K562 (cell line): ENCODE measurements around the gene UBE3B. TPM values are rescaled to one million over a fixed set of nuclear protein-coding genes. Genes with fewer than 3 reads are reported as not detected.

ENCODE experiments used
- ARID3A ChIP-seq: IDR thresholded peaks from 2 replicates; pipeline ENCODE4 v1.6.1; 2012; ENCODE audit warnings: low read depth, low read length, improper control_type of control experiment, borderline replicate concordance
- BCLAF1 ChIP-seq, 2 experiments: fragments of 450-650 bp in 1 of 2; IDR thresholded peaks; 2 replicates each; pipeline ENCODE4 v1.6.1; 2011 to 2017; ENCODE audit warnings: low read depth in 2 of 2, antibody characterized with exemption in 1 of 2, borderline replicate concordance in 1 of 2, low read length in 1 of 2, mild to moderate bottlenecking in 1 of 2, mixed read lengths in 1 of 2; ENCODE audit not compliant: control insufficient read depth in 1 of 2
- FOXJ2 ChIP-seq: fragments of 200-800 bp; sonication (Bioruptor generic); IDR thresholded peaks from 2 replicates; pipeline ENCODE4 v1.6.1; 2016; ENCODE audit warnings: missing genetic modification characterization, missing compliant biosample characterization
- KLF16 ChIP-seq: IDR thresholded peaks from 2 replicates; pipeline ENCODE4 v1.6.1; 2016; ENCODE audit warnings: antibody characterized with exemption
- MTA1 ChIP-seq: fragments of 450-650 bp; IDR thresholded peaks from 2 replicates; pipeline ENCODE4 v1.6.1; 2017; ENCODE audit warnings: borderline replicate concordance
- MYC ChIP-seq, 2 experiments: fragments of 250-450 bp in 1 of 2; sonication (Bioruptor Pico) in 1 of 2; IDR thresholded peaks; 2 replicates each; pipeline versions ENCODE4 v1.5.1 to v1.6.1; 2012 to 2021; ENCODE audit warnings: low read depth in 2 of 2, borderline replicate concordance in 1 of 2, improper control_type of control experiment in 1 of 2, low read length in 1 of 2, mild to moderate bottlenecking in 1 of 2, moderate library complexity in 1 of 2
- POLR2A ChIP-seq: fragments of 450-650 bp; conservative IDR thresholded peaks from 2 replicates; pipeline ENCODE4 v1.6.1; 2016
- PTTG1 ChIP-seq: fragments of 450-650 bp; IDR thresholded peaks from 2 replicates; pipeline ENCODE4 v1.6.1; 2016; ENCODE audit warnings: low read depth, mild to moderate bottlenecking, missing genetic modification characterization, missing compliant biosample characterization
- RBFOX2 ChIP-seq: fragments of 200-400 bp; formaldehyde crosslinking; IDR thresholded peaks from 2 replicates; pipeline ENCODE4 v1.6.1; 2017; ENCODE audit warnings: low read depth, mild to moderate bottlenecking, low read length, moderate library complexity
- SUPT5H ChIP-seq: fragments of 450-650 bp; IDR thresholded peaks from 2 replicates; pipeline ENCODE4 v1.6.1; 2016
- TBP ChIP-seq: optimal IDR thresholded peaks from 2 replicates; pipeline ENCODE3; 2011; ENCODE audit warnings: low read depth, low read length, improper control_type of control experiment
- ZNF318 ChIP-seq, 2 experiments: fragments of 450-650 bp; IDR thresholded peaks; 2 replicates each; pipeline ENCODE4 v1.6.1; 2016; ENCODE audit warnings: mild to moderate bottlenecking in 2 of 2, borderline replicate concordance in 1 of 2, low read depth in 1 of 2, moderate library complexity in 1 of 2
- ZNF785 ChIP-seq: fragments of 250-450 bp; sonication (Bioruptor Pico); IDR thresholded peaks from 2 replicates; pipeline ENCODE4 v1.4.0; 2020; ENCODE audit warnings: mild to moderate bottlenecking
- polyA plus RNA-seq, 8 experiments: library from polyadenylated mRNA; depleted of rRNA in 4 of 8; stranded (reverse) in 5 of 8; unstranded in 3 of 8; fragments of >200 nt; fragmentation: Nextera tagmentation in 2 of 8; fragmentation: Illumina TruSeq in 1 of 8; extraction: Ambion mirVana in 2 of 8; extraction: Trizol in 1 of 8; gene quantifications; 2 replicates each; pipeline versions ENCODE4 v1.2.1 to v1.2.3, GENCODE V29; 2011 to 2014; ENCODE audit warnings: inconsistent platforms in 1 of 8, missing spikeins in 1 of 8
- total RNA-seq, 7 experiments: library from RNA; depleted of rRNA in 6 of 7; stranded (reverse); fragments of >200 nt in 6 of 7; fragmentation: Illumina TruSeq in 2 of 7; extraction: Trizol in 2 of 7; gene quantifications; 2 replicates each; pipeline versions ENCODE4 v1.2.1 to v1.2.3, GENCODE V29; 2011 to 2021; ENCODE audit warnings: low replicate concordance in 1 of 7

UBE3B gene
- total and polyA plus RNA-seq, 9 of the 15 experiments (the other 6 are each of a cell fraction or from before 2014, with no cell fraction given), result 7.6 to 23.6 (median 15.5) TPM

GRCh38 chr12:109573029-109573913 lies 95.8 kb downstream of the UBE3B start, which contains the start of the genes MMAB and MVK (continued):
- peak in 1 of 2 experiments; percentile 67; a peak in 1 of 4 replicates for TF ChIP-seq ZNF318 (IDR thresholded peaks at IDR 0.05; ENCODE audit: borderline replicate concordance in 1 of 2, low read depth in 1 of 2)
- no peak for TF ChIP-seq FOXJ2
- no peak for TF ChIP-seq BCLAF1 (IDR thresholded peaks at IDR 0.05; ENCODE audit: borderline replicate concordance in 1 of 2, control insufficient read depth in 1 of 2, low read depth in 2 of 2, low read length in 1 of 2)
- no peak for TF ChIP-seq KLF16
- TF ChIP-seq ARID3A, result no peak
- TF ChIP-seq TBP, result peak; percentile 75
- peak; percentile 94 for TF ChIP-seq POLR2A
- peak; percentile 95 for TF ChIP-seq RBFOX2
- TF ChIP-seq MYC (IDR thresholded peaks at IDR 0.05; ENCODE audit: low read depth, low read length), result peak; percentile 96
- TF ChIP-seq MYC (CRISPR knock-in tag; IDR thresholded peaks at IDR 0.05; ENCODE audit: borderline replicate concordance, low read depth), result peak; percentile 97
- peak; percentile 87 for TF ChIP-seq MTA1
- TF ChIP-seq PTTG1 (tag), result no peak
- peak; percentile 93 for TF ChIP-seq SUPT5H
- no peak for TF ChIP-seq ZNF785
